Measurements from ENCODE around the gene DYRK1A.
A peak's percentile ranks its signal among the peaks of the same experiment; 100 is the strongest.

DYRK1A gene

DNA sequence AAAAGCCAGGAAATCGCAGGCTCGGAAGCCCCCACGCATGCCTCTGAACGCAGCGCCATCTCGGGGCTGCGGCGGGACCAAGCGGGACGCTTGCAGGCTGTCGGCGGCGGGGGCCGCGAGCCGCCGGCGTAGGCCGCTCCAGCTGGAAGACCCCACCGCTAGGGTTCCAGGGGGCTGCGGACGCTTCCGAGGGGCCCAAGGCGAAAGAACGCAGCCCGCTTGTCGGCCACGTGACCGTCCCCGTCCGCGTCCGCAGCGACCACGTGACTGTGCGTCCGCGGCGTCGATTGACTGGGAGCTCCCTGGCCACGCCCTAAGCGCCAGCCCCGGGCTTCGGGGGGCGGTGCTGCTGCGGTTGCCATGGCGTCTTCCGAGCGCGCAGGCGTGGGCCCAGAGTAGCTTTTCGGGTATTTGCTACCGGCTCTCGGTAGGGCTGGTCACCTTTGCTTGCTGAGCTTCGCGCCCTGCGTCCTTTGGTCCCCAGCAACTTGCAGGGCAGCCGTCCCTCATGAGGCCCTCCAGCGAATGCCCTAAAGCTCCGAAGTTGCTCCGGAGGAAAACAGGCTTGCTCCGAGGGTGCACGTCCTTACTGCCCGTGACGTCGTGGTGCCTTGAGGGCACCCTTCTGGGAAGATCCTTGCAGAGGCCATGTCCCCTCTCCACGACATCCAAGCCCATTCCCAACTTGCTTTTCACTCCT is 197.2 kb downstream of the DYRK1A start:
- peak overlapping the region; percentile 28 for H3K4me3 ChIP-seq (ENCODE audit: low read depth, low read length)

DNA sequence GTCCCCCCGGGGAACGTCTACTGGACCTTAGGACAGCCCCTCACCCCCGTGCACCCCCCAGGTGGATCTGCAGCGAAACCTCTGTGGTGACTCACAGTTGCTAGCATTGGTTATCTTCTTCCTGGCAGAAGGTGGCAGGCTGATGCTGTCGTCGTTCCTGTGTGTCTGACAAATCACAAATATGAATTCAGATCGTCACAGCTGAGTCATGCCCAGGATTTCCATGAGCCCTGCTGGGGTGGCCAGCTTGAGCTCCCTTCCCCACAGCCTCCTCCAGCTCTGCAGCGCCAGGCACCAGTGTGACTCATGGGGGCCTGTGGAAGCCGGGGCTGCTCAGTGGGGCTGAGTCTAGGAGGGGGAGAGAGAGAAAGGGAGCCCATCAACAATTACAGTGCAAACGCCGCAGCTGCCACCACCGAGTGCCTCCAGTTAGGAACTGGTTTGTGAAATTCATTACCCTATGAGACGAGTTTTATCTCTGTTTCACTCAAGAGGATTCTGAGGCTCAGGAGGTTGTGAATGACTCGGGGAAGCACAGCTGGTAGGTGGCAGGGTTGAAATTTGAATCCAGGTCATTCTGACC is 197.9 kb downstream of the DYRK1A start:
- H3K4me3 ChIP-seq (ENCODE audit: low read depth, low read length), result peak overlapping the region; percentile 28

DNA sequence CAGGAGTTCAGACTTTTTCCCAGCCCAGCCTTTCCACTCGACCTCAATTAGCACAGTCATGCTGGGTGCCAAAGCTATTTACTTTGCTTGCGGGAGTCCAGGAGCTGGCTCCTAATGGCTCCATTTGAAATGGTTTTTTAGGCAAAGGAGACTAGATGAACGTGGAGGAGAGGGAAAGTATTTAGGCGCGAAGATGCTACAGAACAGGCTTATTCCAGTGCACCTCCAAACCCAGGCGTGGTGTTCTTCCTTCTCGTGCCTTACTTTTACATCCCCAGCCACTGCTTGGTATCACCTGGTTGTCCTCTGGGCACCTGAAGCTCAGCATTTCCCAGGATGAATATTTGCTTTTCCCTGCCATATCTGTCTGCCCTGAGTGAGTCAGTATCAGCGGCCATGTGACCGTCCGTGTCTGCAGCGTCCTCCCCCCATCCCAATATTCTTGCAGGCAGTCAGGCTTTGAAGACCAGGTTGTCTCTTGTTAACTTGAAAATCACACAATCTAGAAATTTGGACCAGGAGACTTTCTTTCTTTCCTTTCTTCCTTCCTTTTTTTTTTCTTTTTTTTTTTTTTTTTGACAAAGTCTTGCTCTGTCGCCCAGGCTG is 198.5 kb downstream of the DYRK1A start:
- no peak overlapping the region for H3K4me3 ChIP-seq (ENCODE audit: low read depth, low read length)

DNA sequence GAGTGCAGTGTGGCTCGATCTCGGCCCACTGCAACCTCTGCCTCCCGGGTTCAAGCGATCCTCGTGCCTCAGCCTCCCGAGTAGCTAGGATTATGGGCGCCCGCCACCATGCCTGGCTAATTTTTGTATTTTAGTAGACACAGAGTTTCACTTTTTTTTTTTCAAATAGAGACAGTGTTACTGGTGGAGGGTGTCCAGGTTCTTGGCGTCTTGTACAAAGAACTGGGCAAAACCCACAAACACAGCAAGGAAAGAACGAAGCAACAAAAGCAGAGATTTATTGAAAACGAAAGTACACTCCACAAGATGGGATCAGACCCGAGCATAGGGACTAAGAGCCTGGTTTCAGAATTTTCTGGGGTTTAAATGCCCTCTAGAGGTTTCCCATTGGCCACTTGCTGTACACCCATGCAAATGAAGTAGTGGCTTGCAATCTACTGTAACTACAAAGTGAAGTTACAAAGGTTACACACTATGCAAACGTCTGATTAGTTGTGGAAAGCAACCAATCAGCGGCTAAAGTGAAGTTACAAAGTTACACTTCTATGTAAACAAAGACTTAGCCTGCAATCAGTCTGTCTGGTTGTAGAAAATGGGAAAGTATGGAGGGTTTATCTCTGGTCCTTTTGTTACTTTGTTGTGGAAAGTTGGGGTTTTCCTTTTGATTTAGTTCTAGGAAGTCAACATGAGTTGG is 199.1 kb downstream of the DYRK1A start:
- H3K4me3 ChIP-seq (ENCODE audit: low read depth, low read length), result no peak overlapping the region

DNA sequence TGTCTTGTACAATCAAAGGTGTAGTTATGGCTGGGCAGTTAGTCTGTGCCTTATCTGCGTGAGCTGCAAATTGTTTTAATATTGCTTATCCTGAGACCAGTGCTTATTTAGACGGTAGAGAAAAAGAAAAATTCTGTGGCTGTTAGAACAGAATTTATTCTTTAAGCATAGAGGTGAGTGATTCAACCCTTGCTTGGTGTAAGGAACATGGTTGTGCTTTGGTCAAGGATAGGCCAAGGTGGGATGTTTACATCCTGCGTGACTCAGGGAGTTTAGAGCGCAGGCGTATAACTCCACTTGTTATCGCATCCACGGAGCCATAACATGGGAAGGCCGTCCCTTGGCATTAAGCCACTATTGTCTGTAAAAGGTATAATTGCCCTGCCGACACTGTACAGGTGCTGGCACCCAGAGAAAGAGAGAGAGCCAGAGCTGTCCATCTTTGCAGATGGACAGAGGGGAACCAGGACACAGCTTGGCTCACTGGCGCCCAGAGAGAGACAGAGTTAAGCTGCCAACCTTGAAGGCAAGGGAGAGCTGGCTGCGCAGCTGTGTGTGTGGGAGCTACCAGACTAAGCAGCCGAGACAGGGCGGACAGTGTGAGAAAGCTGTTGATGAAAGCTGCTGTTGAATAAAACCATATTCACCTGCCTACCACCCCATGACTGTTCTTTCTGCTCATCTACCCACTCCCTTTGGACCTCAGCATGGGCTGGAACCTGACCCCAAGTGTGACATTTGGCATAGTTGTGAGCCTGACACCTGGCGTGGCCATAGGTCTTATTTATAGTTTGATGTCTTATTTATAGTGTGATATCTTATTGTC is 200.4 kb downstream of the DYRK1A start:
- H3K4me3 ChIP-seq (ENCODE audit: low read depth, low read length), result no peak overlapping the region

DNA sequence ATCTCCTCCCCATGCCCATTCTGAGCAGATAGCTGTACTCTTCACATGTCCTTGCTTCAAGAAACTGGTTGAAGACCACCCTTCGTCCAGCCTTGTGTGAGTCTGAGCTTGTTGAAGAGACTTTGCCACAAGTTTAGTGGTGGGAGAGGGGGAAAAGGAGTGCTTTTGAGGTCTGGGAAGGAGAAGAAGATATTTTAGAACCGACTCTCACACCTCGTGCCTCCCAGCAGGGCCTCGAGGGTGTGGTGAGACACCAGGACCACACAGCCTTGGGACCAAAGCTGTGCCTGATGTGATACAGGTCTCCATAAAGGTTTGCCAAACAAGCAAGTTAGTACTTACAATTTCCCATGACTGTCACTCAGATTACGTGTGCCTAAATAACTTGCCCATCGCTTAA is 201.8 kb downstream of the DYRK1A start:
- H3K4me3 ChIP-seq (ENCODE audit: low read depth, low read length), result no peak overlapping the region

DNA sequence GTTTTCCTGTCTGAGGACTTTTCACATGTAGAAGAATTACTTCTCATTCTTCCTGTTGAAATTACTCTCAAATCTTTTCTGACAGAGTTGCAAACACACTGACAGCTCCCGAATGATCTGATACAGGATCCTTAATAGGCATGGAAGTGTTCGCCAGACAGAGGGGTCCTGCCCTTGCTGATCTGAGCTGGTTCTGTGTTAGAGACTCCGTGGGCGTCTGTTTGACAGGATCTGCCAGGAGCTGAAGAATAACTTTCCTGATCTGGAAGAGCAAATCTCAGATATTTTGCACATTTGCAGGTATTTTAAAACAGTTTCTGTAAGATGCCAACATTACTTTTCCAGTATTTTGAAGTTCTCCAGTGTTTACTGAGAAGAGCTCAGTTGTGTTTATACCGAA is 202.3 kb downstream of the DYRK1A start:
- H3K4me3 ChIP-seq (ENCODE audit: low read depth, low read length), result no peak overlapping the region

DNA sequence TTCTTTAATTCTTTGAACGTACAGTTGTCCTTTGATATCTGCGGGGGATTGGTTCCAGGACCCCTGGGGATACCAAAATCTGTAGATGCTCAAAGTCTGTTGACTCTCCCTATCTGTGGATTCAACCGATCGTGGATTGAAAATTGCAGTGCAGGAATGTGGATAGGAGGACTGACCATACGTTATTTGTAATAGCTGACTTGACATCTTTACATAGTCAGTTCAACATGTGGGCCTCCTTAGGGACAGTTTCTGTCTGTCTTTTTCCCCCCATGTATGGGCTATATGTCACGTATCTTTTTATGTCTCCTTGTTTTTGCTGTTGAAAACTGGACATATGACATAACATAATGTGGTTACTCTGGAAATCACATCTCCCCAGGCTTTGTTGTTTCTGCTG is 204.9 kb downstream of the DYRK1A start:
- no peak overlapping the region for H3K4me3 ChIP-seq (ENCODE audit: low read depth, low read length)

DNA sequence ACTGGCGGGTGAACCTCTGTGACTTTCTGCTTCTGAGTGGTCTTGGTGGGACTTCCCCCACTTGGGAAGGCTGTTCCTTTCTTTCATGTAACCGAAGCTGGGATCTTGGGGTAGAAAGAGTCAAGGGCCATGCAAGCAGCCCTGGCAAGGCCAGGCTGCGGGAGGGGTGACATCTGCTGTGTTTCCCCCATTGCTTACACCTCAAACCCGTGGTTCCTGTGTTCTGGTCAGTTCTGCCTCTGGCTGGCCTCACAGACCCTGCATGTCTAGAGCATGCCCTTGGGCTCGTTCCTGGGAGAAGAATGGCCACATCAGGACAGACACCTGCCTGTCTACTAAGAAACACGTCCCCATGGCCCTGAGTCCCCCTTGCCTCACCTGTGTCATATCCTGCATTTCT is 207.7 kb downstream of the DYRK1A start:
- no peak overlapping the region for H3K4me3 ChIP-seq (ENCODE audit: low read depth, low read length)

DNA sequence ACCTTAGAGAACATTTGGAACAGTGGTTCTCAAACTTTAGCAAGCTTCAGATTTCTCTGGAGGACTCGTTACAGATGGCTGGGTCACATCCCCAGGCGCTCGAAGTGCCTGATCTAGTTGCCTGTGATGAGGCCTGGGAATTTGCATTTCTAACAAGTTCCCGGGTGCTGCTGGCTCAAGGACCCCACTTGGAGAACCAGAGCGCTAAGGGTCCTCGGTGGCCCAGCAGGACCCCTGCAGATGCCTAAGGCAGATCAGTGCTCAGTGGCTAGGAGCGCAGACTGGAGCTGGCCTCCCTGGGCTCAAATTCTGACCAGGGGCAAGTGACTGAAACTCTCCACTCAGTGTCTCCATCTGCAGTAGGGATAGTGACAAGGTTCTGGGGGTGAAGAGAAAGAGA is 208.2 kb downstream of the DYRK1A start:
- no peak overlapping the region for H3K4me3 ChIP-seq (ENCODE audit: low read depth, low read length)

DNA sequence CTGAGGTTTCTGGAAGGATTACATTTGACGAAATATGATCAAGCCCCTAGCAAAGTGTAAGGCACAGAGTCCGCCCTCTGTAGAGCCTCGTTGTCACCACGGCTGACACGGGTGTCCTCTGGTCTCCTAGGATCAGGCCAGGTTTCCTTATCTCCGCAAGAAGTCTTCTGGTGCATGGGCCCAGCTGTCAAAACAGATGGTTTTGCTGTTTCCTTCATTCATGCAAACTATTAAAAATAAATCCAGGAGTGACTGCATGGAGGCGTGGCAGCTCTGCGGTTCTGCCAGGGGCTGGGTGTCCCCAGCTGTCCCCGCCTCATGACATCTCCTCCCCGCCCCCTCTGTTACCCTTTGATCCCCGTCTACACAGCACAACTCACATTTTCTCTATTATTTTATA is 209.0 kb downstream of the DYRK1A start:
- no peak overlapping the region for H3K4me3 ChIP-seq (ENCODE audit: low read depth, low read length)

Data from iPS-11a (cell line).